Measurements from ENCODE around the gene ZNF333. TPM values are rescaled to one million over a fixed set of nuclear protein-coding genes. Genes with fewer than 3 reads are reported as not detected.
A peak's percentile ranks its signal among the peaks of the same experiment; 100 is the strongest.

Gene ZNF333
- total and polyA plus RNA-seq, 2 of the 4 experiments (the other 2 are of a cell fraction), result 9.8 to 15.1 TPM

DNA sequence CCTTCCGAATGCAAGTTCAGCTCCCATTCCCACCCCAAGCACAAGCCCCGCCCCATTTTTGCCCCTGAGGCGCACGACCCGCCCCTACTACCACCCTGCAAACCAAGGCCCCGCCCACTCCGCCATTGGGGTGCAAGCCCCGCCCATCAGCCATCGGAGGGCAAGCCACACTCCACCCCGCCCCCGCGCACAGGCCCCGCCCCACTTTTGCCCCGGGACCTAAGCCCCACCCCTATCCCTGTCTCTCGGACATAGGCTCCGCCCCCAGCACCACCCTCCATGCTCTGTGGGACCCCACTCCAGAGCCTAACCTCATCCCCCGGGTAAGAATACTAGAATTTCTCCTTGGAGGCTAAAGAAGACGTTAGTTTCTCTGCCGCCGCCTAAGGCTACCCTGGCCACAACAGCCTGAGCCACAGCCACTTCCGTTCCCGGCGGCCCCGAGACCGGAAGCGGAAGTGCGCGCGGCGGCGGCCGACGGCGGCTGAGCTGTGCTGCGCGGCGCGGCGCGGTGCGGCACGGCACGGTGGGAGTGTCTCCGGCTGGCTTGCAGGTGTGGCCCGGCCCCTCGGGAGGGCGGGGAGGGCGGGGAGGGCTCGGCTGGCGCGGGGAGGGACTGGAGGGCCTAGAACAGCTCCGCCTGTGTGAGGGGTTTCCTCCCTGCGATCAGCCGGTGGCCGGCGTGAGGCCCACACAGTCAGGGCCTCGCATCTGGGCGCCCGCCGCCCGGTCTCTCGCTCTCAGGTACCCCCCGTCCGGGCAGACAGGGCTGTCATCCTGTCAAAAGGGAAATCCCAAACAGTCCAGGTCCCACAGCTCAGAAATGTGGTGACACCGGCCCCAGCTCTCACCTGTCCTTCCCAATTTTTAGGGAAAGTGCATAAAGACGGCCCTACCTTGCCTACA, at the start of gene ZNF333 (continued):
- TF ChIP-seq, protein P1, sequence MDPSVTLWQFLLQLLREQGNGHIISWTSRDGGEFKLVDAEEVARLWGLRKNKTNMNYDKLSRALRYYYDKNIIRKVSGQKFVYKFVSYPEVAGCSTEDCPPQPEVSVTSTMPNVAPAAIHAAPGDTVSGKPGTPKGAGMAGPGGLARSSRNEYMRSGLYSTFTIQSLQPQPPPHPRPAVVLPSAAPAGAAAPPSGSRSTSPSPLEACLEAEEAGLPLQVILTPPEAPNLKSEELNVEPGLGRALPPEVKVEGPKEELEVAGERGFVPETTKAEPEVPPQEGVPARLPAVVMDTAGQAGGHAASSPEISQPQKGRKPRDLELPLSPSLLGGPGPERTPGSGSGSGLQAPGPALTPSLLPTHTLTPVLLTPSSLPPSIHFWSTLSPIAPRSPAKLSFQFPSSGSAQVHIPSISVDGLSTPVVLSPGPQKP (IDR thresholded peaks at IDR 0.05; ENCODE audit: borderline replicate concordance, low read depth, low read length), result peak; percentile 57; the same call in 1 of the 2 replicates
- TF ChIP-seq RCOR1 (IDR thresholded peaks at IDR 0.05; ENCODE audit: insufficient replicate concordance, low read length) (no peak), NFE2L2 (IDR thresholded peaks at IDR 0.05; ENCODE audit: low read depth, low read length) (no peak), MAFK (IDR thresholded peaks at IDR 0.05; ENCODE audit: low read depth, low read length) (no peak)

Data from IMR-90 (cell line).